Esophagus squamous epithelium (tissue), 4 donors: Measurements from ENCODE around the gene FOXP3.

Source experiments
- POLR2A ChIP-seq, 4 donors: fragments of 450-650 bp; IDR thresholded peaks; one replicate each; pipeline ENCODE4 v1.6.1; 2017; ENCODE audit warnings: antibody characterized with exemption in 4 of 4, mild to moderate bottlenecking in 4 of 4, moderate library complexity in 3 of 4
- TF ChIP-seq, protein P1 (sequence below), 6 experiments: fragments of 450-650 bp in 4 of 6; fragments of 200-600 bp in 2 of 6; sonication (generic) in 2 of 6; IDR thresholded peaks; one replicate each; pipeline ENCODE4 v1.5.1; 2016 to 2019; ENCODE audit warnings: antibody characterized with exemption in 6 of 6, mild to moderate bottlenecking in 4 of 6, moderate library complexity in 4 of 6

DNA sequence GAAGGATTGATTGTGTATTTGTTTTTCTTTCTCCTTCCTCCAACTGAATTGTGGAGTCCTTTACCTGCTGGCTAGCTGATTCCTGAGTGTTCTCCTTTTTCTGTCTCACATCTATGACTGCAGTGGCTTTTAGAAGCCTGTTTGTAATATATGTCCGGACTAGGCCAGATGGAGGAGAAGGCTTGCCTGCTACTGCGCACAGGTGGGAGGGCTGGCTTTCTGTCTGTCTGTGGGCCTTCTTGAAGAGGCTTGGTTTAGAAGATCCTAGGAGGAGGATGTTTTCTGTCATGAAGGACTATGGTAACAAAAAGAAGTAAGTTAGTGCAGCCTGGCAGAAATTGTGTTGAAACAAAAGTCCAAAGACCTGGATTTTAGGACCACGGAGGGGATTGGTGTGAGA lies 13.6 kb upstream of the FOXP3 start:
- TF ChIP-seq, protein P1, sequence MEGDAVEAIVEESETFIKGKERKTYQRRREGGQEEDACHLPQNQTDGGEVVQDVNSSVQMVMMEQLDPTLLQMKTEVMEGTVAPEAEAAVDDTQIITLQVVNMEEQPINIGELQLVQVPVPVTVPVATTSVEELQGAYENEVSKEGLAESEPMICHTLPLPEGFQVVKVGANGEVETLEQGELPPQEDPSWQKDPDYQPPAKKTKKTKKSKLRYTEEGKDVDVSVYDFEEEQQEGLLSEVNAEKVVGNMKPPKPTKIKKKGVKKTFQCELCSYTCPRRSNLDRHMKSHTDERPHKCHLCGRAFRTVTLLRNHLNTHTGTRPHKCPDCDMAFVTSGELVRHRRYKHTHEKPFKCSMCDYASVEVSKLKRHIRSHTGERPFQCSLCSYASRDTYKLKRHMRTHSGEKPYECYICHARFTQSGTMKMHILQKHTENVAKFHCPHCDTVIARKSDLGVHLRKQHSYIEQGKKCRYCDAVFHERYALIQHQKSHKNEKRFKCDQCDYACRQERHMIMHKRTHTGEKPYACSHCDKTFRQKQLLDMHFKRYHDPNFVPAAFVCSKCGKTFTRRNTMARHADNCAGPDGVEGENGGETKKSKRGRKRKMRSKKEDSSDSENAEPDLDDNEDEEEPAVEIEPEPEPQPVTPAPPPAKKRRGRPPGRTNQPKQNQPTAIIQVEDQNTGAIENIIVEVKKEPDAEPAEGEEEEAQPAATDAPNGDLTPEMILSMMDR (IDR thresholded peaks at IDR 0.05): no peak
- no peak for TF ChIP-seq POLR2A (IDR thresholded peaks at IDR 0.05)
